ENCODE results near the gene HCRTR2. TPM values are rescaled to one million over a fixed set of nuclear protein-coding genes. Genes with fewer than 3 reads are reported as not detected.

HCRTR2 gene
- total RNA-seq, 4 donors from 2014 or later: not detected

DNA sequence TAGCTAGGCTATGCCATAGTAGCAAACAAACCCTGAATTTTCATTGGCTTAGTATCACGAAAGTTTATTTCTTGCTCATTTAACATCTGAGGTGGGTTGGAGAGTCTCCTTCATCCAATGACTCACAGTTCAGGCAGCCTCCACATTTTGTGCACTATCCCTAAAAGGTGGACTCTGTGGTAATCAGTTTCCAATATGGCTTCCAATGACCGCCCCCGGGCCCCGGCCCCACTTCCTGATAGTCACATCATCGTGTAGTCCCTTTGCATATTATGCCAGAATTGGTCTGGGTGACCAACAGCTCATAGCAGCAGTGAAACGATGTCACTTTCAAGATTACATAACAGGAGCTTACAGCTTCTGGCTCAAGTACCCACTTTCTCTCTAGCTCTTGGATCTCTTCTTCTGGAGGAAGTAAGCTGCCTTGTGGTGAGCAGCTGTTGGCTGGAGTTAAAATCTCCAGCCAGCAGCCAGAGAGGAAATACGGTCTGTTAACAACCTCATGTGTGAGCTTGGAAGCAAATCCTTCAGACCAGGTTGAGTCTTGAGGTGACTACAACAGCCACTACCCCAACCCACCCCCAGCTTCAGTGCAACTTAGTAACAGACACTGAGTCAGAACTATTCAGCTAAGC, 7.8 kb downstream of the HCRTR2 start:
- in situ Hi-C loops (cut with MboI; ENCODE audit: low pct_ligation_motif_present in 1 of 4, low pct_unique_long_range_greater_than_20kb in 1 of 4, low sequenced_read_pairs in 3 of 4) (no loop called here), intact Hi-C loops (cut with DNase I; ENCODE audit: low total_unique reads) (no loop called here)
- no peaks in the 10 kb centered on the region for H3K36me3 ChIP-seq
- H3K4me1 ChIP-seq: no peaks in the 10 kb centered on the region
- DNase-seq: no peak
- no peak overlapping the region for H3K4me3 ChIP-seq
- H3K9me3 ChIP-seq: no peaks in the 10 kb centered on the region
- TF ChIP-seq, protein P1, sequence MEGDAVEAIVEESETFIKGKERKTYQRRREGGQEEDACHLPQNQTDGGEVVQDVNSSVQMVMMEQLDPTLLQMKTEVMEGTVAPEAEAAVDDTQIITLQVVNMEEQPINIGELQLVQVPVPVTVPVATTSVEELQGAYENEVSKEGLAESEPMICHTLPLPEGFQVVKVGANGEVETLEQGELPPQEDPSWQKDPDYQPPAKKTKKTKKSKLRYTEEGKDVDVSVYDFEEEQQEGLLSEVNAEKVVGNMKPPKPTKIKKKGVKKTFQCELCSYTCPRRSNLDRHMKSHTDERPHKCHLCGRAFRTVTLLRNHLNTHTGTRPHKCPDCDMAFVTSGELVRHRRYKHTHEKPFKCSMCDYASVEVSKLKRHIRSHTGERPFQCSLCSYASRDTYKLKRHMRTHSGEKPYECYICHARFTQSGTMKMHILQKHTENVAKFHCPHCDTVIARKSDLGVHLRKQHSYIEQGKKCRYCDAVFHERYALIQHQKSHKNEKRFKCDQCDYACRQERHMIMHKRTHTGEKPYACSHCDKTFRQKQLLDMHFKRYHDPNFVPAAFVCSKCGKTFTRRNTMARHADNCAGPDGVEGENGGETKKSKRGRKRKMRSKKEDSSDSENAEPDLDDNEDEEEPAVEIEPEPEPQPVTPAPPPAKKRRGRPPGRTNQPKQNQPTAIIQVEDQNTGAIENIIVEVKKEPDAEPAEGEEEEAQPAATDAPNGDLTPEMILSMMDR (IDR thresholded peaks at IDR 0.05): no peak
- TF ChIP-seq POLR2A (IDR thresholded peaks at IDR 0.05) (no peak), POLR2AphosphoS5 (IDR thresholded peaks at IDR 0.05) (no peak), EP300 (IDR thresholded peaks at IDR 0.05; ENCODE audit: low read depth) (no peak)
- no peak overlapping the region for H3K27ac ChIP-seq
- WGBS, 2 donors (ENCODE audit: low coverage in 1 of 2): 74 to 81% methylated on average over 3 to 7 of the region's 7 CpGs
- H3K27me3 ChIP-seq: no peaks in the 10 kb centered on the region

GRCh38 chr6:55184782-55185530, 10.6 kb downstream of the HCRTR2 start:
- in situ Hi-C loops (cut with MboI; ENCODE audit: low pct_ligation_motif_present in 1 of 4, low pct_unique_long_range_greater_than_20kb in 1 of 4, low sequenced_read_pairs in 3 of 4) (no loop called here), intact Hi-C loops (cut with DNase I; ENCODE audit: low total_unique reads) (no loop called here)
- no peaks in the 10 kb centered on the region for H3K36me3 ChIP-seq
- no peaks in the 10 kb centered on the region for H3K9me3 ChIP-seq
- no peak overlapping the region for H3K4me3 ChIP-seq
- H3K27me3 ChIP-seq: no peaks in the 10 kb centered on the region
- no peak overlapping the region for H3K27ac ChIP-seq
- H3K4me1 ChIP-seq: no peaks in the 10 kb centered on the region
- no peak for TF ChIP-seq POLR2AphosphoS5 (IDR thresholded peaks at IDR 0.05)
- TF ChIP-seq POLR2A (IDR thresholded peaks at IDR 0.05): no peak
- no peak for TF ChIP-seq EP300 (IDR thresholded peaks at IDR 0.05; ENCODE audit: low read depth)
- TF ChIP-seq, protein P1 (IDR thresholded peaks at IDR 0.05): no peak
- DNase-seq: no peak
- 66 to 78% methylated on average over 4 of the region's 4 CpGs for WGBS, 2 donors (ENCODE audit: low coverage in 1 of 2)

DNA sequence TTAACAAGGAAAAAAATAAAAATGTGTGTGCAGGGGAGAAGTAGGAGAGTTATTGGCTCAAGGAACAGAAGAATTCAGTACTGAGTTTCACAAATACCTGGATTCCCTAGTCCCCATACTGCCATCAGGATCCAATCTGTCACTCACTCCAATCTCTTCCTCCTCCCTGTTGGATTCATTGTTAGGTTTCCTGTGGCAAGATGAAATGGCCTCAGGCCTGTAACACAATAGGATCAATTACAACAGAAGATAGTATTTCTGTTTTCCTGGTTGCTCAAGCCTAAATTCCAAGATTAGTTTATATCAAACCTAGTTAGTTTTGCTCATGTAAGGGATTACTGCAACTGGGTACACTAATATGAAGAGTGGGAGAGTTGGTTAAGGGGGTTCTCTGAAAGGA, 24.4 kb downstream of the HCRTR2 start:
- H3K27ac ChIP-seq: no peak overlapping the region
- intact Hi-C loops (cut with DNase I; ENCODE audit: low total_unique reads): no loop called here
- H3K4me1 ChIP-seq: no peaks in the 10 kb centered on the region
- no peaks in the 10 kb centered on the region for H3K9me3 ChIP-seq
- DNase-seq: no peak
- no peaks in the 10 kb centered on the region for H3K27me3 ChIP-seq
- H3K36me3 ChIP-seq: no peaks in the 10 kb centered on the region
- in situ Hi-C loops (cut with MboI; ENCODE audit: low pct_ligation_motif_present in 1 of 4, low pct_unique_long_range_greater_than_20kb in 1 of 4, low sequenced_read_pairs in 3 of 4): no loop called here
- H3K4me3 ChIP-seq: no peak overlapping the region
- no peak for TF ChIP-seq POLR2A (IDR thresholded peaks at IDR 0.05)
- no peak for TF ChIP-seq EP300 (IDR thresholded peaks at IDR 0.05; ENCODE audit: low read depth)
- TF ChIP-seq POLR2AphosphoS5 (IDR thresholded peaks at IDR 0.05): no peak
- TF ChIP-seq, protein P1 (IDR thresholded peaks at IDR 0.05): no peak

DNA sequence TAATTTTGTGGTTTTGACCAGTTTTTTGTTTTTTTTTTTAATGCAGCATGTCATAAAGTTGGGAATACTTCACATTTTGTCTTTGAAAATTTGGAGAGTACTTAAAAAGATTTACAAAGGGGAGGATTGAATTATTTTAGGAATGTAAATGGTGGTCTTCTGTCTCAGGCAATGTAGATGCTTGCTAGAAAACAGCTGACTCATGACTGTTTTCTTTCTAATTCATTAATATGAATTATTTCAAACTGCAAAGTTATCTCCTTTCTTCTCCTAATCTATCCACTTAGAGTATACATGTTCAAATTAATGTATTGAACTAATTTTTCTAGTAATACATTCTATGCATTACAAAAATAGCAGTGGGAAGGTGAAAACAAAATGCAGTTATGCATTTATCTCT, 24.9 kb downstream of the HCRTR2 start:
- no peaks in the 10 kb centered on the region for H3K27me3 ChIP-seq
- intact Hi-C loops (cut with DNase I; ENCODE audit: low total_unique reads) (no loop called here), in situ Hi-C loops (cut with MboI; ENCODE audit: low pct_ligation_motif_present in 1 of 4, low pct_unique_long_range_greater_than_20kb in 1 of 4, low sequenced_read_pairs in 3 of 4) (no loop called here)
- H3K9me3 ChIP-seq: no peaks in the 10 kb centered on the region
- no peak for TF ChIP-seq POLR2A (IDR thresholded peaks at IDR 0.05)
- TF ChIP-seq EP300 (IDR thresholded peaks at IDR 0.05; ENCODE audit: low read depth): no peak
- TF ChIP-seq, protein P1 (IDR thresholded peaks at IDR 0.05): no peak
- TF ChIP-seq POLR2AphosphoS5 (IDR thresholded peaks at IDR 0.05): no peak
- no peak overlapping the region for H3K4me3 ChIP-seq
- no peak overlapping the region for H3K27ac ChIP-seq
- no peaks in the 10 kb centered on the region for H3K4me1 ChIP-seq
- DNase-seq: no peak
- H3K36me3 ChIP-seq: no peaks in the 10 kb centered on the region

Measured in transverse colon (tissue), 4 donors.